Neuronal stem cell (in vitro differentiated cells): ENCODE results near the gene CTXN2.
A peak's percentile ranks its signal among the peaks of the same experiment; 100 is the strongest.

Experiments
- DNase-seq: peaks from one replicate; pipeline ENCODE4 v3.0.0-alpha.2; 2013; ENCODE audit warnings: low spot score
- H2AFZ ChIP-seq: one replicate; pipeline ENCODE4 v1.6.1; 2013; ENCODE audit warnings: mild to moderate bottlenecking, low read length, inconsistent platforms
- H2AK5ac ChIP-seq: 2 replicates; pipeline ENCODE4 v1.6.1; 2013; ENCODE audit warnings: low read depth, mild to moderate bottlenecking, inconsistent platforms, low read length, moderate library complexity, mixed read lengths
- H2BK120ac ChIP-seq: 2 replicates; pipeline ENCODE4 v1.6.1; 2013; ENCODE audit warnings: low read depth, mild to moderate bottlenecking, inconsistent platforms, low read length, moderate library complexity, mixed read lengths
- H2BK12ac ChIP-seq: one replicate; pipeline ENCODE4 v1.6.1; 2013; ENCODE audit warnings: low read length, inconsistent platforms
- H2BK15ac ChIP-seq: 2 replicates; pipeline ENCODE4 v1.6.1; 2013; ENCODE audit warnings: mild to moderate bottlenecking, low read length, inconsistent platforms, mixed read lengths
- H2BK5ac ChIP-seq: one replicate; pipeline ENCODE4 v1.6.1; 2013; ENCODE audit warnings: inconsistent platforms, mild to moderate bottlenecking, low read length, moderate library complexity
- H3K14ac ChIP-seq: one replicate; pipeline ENCODE4 v1.6.1; 2013; ENCODE audit warnings: low read length, inconsistent platforms
- H3K18ac ChIP-seq: 2 replicates; pipeline ENCODE4 v1.6.1; 2013; ENCODE audit warnings: low read length, inconsistent platforms
- H3K23ac ChIP-seq: 2 replicates; pipeline ENCODE4 v1.6.1; 2013; ENCODE audit warnings: low read depth, mild to moderate bottlenecking, mixed read lengths, low read length, inconsistent platforms; ENCODE audit not compliant: poor library complexity
- H3K27ac ChIP-seq: replicated peaks from 3 replicates; pipeline ENCODE4 v1.5.1; 2013; ENCODE audit warnings: low read length, inconsistent platforms
- H3K27me3 ChIP-seq, 3 experiments: 2 replicates each; pipeline ENCODE4 v1.6.1; 2013; ENCODE audit warnings: low read length in 3 of 3, mild to moderate bottlenecking in 2 of 3, inconsistent platforms in 1 of 3, low read depth in 1 of 3, mixed read lengths in 1 of 3, moderate library complexity in 1 of 3; ENCODE audit not compliant: control insufficient read depth in 3 of 3, insufficient read depth in 3 of 3
- H3K36me3 ChIP-seq, 2 donors: replicated peaks in 1 of 2; 2 replicates each; pipeline ENCODE4 v1.6.1; 2013; ENCODE audit warnings: low read length in 2 of 2; ENCODE audit not compliant: control insufficient read depth in 2 of 2, insufficient read depth in 2 of 2
- H3K4ac ChIP-seq: 2 replicates; pipeline ENCODE4 v1.6.1; 2013; ENCODE audit warnings: inconsistent platforms, mild to moderate bottlenecking, low read length, moderate library complexity
- H3K4me1 ChIP-seq, 2 donors: 1 replicate in 1 of 2; 2 replicates in 1 of 2; pipeline ENCODE4 v1.6.1; 2013; ENCODE audit warnings: low read length in 2 of 2, low read depth in 1 of 2; ENCODE audit not compliant: control insufficient read depth in 2 of 2, insufficient read depth in 1 of 2
- H3K4me2 ChIP-seq: one replicate; pipeline ENCODE4 v1.6.1; 2013; ENCODE audit warnings: mild to moderate bottlenecking, low read length, inconsistent platforms; ENCODE audit not compliant: insufficient read depth, poor library complexity, severe bottlenecking
- H3K4me3 ChIP-seq, 2 donors: 2 replicates each; pipeline ENCODE4 v1.5.1; 2013; ENCODE audit warnings: low read length in 2 of 2, mild to moderate bottlenecking in 2 of 2, inconsistent platforms in 1 of 2, moderate library complexity in 1 of 2
- H3K79me1 ChIP-seq: one replicate; pipeline ENCODE4 v1.6.1; 2013; ENCODE audit warnings: low read depth, mild to moderate bottlenecking, inconsistent platforms, low read length, moderate library complexity
- H3K9ac ChIP-seq: one replicate; pipeline ENCODE4 v1.6.1; 2013; ENCODE audit warnings: mild to moderate bottlenecking, low read depth, low read length, inconsistent platforms; ENCODE audit not compliant: poor library complexity
- H3K9me3 ChIP-seq, 2 donors: replicated peaks in 1 of 2; 2 replicates each; pipeline versions ENCODE3 to v1.6.1; 2013; ENCODE audit warnings: low read length in 2 of 2, mild to moderate bottlenecking in 2 of 2, inconsistent platforms in 1 of 2, low read depth in 1 of 2, mixed read lengths in 1 of 2, moderate library complexity in 1 of 2; ENCODE audit not compliant: control insufficient read depth in 2 of 2, insufficient read depth in 1 of 2
- H4K8ac ChIP-seq: one replicate; pipeline ENCODE4 v1.6.1; 2013; ENCODE audit warnings: low read depth, mild to moderate bottlenecking, inconsistent platforms, low read length, moderate library complexity
- H4K91ac ChIP-seq: one replicate; pipeline ENCODE4 v1.6.1; 2013; ENCODE audit warnings: low read length, low read depth, mild to moderate bottlenecking, inconsistent platforms; ENCODE audit not compliant: poor library complexity
- WGBS, 2 donors: extraction: QIAGEN DNeasy Blood & Tissue Kit; methylation state at CpG; one replicate each; pipeline ENCODE4 v1.1.7; 2013; ENCODE audit warnings: missing lambda C conversion rate in 2 of 2, mixed read lengths in 1 of 2; ENCODE audit not compliant: insufficient read length in 2 of 2, insufficient replicate concordance in 1 of 2; ENCODE audit errors: extremely low coverage in 2 of 2; 5-methylcytosine and 5-hydroxymethylcytosine counted together

CTXN2 gene

GRCh38 chr15:48250640-48251076 lies 59.2 kb downstream of the CTXN2 start:
- no peak overlapping the region for H3K9ac ChIP-seq
- H3K4me2 ChIP-seq = no peak overlapping the region
- H3K4me3 ChIP-seq = no peak overlapping the region
- no peak overlapping the region for H3K27ac ChIP-seq
- WGBS, 2 donors = no CpG with 5 or more reads among the region's 6 CpGs
- H4K91ac ChIP-seq = no peak overlapping the region
- no peaks in the 10 kb centered on the region for H3K4me1 ChIP-seq
- no peak overlapping the region for H3K14ac ChIP-seq
- H2BK5ac ChIP-seq = no peak overlapping the region
- no peak overlapping the region for H2BK12ac ChIP-seq
- DNase-seq = peak; percentile 56
- H3K9me3 ChIP-seq = no peaks in the 10 kb centered on the region
- no peak overlapping the region for H3K4ac ChIP-seq
- no peaks in the 10 kb centered on the region for H3K36me3 ChIP-seq
- no peak overlapping the region for H2BK120ac ChIP-seq
- H3K79me1 ChIP-seq = no peaks in the 10 kb centered on the region
- no peak overlapping the region for H4K8ac ChIP-seq
- no peak overlapping the region for H2AFZ ChIP-seq
- peaks cover 0 to 7% (median 0%) of the 10 kb centered on the region in 3 experiments for H3K27me3 ChIP-seq
- H2AK5ac ChIP-seq = no peak overlapping the region
- H3K18ac ChIP-seq = no peak overlapping the region
- H2BK15ac ChIP-seq = no peak overlapping the region
- H3K23ac ChIP-seq = no peak overlapping the region

DNA sequence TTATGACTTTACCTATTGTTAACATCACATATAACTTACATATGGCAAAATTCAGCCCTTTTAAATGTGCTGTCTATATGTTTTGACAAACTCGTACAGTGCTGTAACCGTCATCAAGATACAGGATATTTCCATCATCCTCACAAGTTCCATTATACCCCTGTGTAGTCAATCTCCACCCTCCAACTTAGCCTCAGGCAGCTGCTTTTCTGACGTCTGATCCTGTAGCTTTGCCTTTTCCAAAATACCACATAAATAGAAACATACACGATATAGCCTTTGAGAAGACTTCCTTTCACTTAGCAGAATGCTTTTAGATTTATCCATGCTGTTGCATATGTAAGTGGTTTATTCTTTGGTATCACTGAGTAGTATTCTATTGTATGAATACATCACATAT lies 61.7 kb downstream of the CTXN2 start:
- Histone ChIP-seq H2BK15ac (no peak overlapping the region), H2BK5ac (no peak overlapping the region), H2AK5ac (no peak overlapping the region), H3K27me3 (no peaks in the 10 kb centered on the region), H3K4ac (no peak overlapping the region), H3K27ac (no peak overlapping the region), H3K36me3 (no peaks in the 10 kb centered on the region), H3K4me3 (no peak overlapping the region), H2BK120ac (no peak overlapping the region), H3K9me3 (no peaks in the 10 kb centered on the region), H2AFZ (no peak overlapping the region), H3K9ac (no peak overlapping the region), H3K4me2 (no peak overlapping the region), H3K79me1 (no peaks in the 10 kb centered on the region), H3K23ac (no peak overlapping the region), H4K91ac (no peak overlapping the region), H2BK12ac (no peak overlapping the region), H3K14ac (no peak overlapping the region), H3K4me1 (no peaks in the 10 kb centered on the region), H4K8ac (no peak overlapping the region), H3K18ac (no peak overlapping the region)
- WGBS, 2 donors = no CpG with 5 or more reads among the region's 4 CpGs
- no peak for DNase-seq
